B cell (primary cell): Measurements from ENCODE around the gene GPR162.

Source experiments
- CTCF ChIP-seq: fragments of 200-600 bp; IDR thresholded peaks from one replicate; pipeline ENCODE4 v1.8.0; 2022; ENCODE audit warnings: antibody characterized with exemption, mild to moderate bottlenecking
- EZH2 ChIP-seq: IDR thresholded peaks from 2 replicates; pipeline ENCODE4 v1.6.1; 2012; ENCODE audit warnings: borderline replicate concordance, low read depth, mild to moderate bottlenecking, moderate library complexity, low read length; ENCODE audit not compliant: insufficient read depth, poor library complexity, severe bottlenecking

- no peak for TF ChIP-seq EZH2
- peak; percentile 94 for TF ChIP-seq CTCF
These were observed 47.7 kb downstream of the GPR162 start for GRCh38 chr12:6869049-6870021.
